Esophagus muscularis mucosa (tissue), 4 donors: ENCODE data around the gene ABCA6.

Experiments used
- CTCF ChIP-seq, 3 experiments: fragments of 200-600 bp in 2 of 3; fragments of 450-650 bp in 1 of 3; sonication (generic) in 2 of 3; IDR thresholded peaks; one replicate each; pipeline ENCODE4 v1.5.1; 2017 to 2019; ENCODE audit warnings: antibody characterized with exemption in 3 of 3, mild to moderate bottlenecking in 2 of 3, moderate library complexity in 1 of 3
- EP300 ChIP-seq: sonication (generic); formaldehyde crosslinking; IDR thresholded peaks from one replicate; pipeline ENCODE4 v1.6.1; 2017; ENCODE audit warnings: antibody characterized with exemption
- POLR2A ChIP-seq: fragments of 450-650 bp; IDR thresholded peaks from one replicate; pipeline ENCODE4 v1.6.1; 2017; ENCODE audit warnings: antibody characterized with exemption, moderate library complexity, mild to moderate bottlenecking, low read depth

GRCh38 chr17:69075823-69076222 lies 65.9 kb downstream of the ABCA6 start:
- TF ChIP-seq CTCF (IDR thresholded peaks at IDR 0.05) (no peak), POLR2A (no peak), EP300 (no peak)
